Measurements from ENCODE around the gene SEMA6A.

The SEMA6A gene

GRCh38 chr5:116401576-116401975 is 173.0 kb downstream of the SEMA6A start:
- Histone ChIP-seq H3K9me3 (ENCODE audit: control insufficient read depth, low read length) (no peaks in the 10 kb centered on the region), H3K4me3 (ENCODE audit: insufficient read depth in 1 of 2, low read depth in 1 of 2, low read length in 2 of 2) (no peak overlapping the region), H2AFZ (ENCODE audit: low read depth, low read length) (no peak overlapping the region), H3K79me1 (replicated peaks; ENCODE audit: low read length, poor library complexity, severe bottlenecking) (no peaks in the 10 kb centered on the region), H3K4me2 (ENCODE audit: low read length, poor library complexity, severe bottlenecking) (no peak overlapping the region), H3K23ac (ENCODE audit: low read length in 2 of 2) (no peak overlapping the region), H2BK15ac (ENCODE audit: low read depth, poor library complexity, severe bottlenecking) (no peak overlapping the region), H4K8ac (ENCODE audit: low read length) (no peak overlapping the region), H2BK120ac (ENCODE audit: low read depth, low read length) (no peak overlapping the region), H3K18ac (ENCODE audit: low read depth in 1 of 2, low read length in 2 of 2) (no peak overlapping the region), H3K9ac (ENCODE audit: low read length) (no peak overlapping the region), H2BK12ac (ENCODE audit: low read length in 2 of 2) (no peak overlapping the region), H3K14ac (ENCODE audit: low read length in 2 of 2) (no peak overlapping the region), H2AK5ac (ENCODE audit: low read length, severe bottlenecking) (no peak overlapping the region), H3K4me1 (ENCODE audit: control insufficient read depth, insufficient read depth, low read depth, low read length) (no peaks in the 10 kb centered on the region), H3K27ac (ENCODE audit: low read length, poor library complexity, severe bottlenecking) (no peak overlapping the region), H2BK5ac (ENCODE audit: low read depth, low read length, poor library complexity, severe bottlenecking) (no peak overlapping the region), H3K4ac (ENCODE audit: low read depth in 1 of 2, low read length in 2 of 2) (no peak overlapping the region), H3K36me3 (ENCODE audit: control insufficient read depth in 1 of 2, insufficient read depth in 2 of 2, low read depth in 1 of 2, low read length in 2 of 2) (no peaks in the 10 kb centered on the region), H4K91ac (ENCODE audit: low read length) (no peak overlapping the region), H3K27me3 (ENCODE audit: control insufficient read depth in 1 of 2, insufficient read depth in 1 of 2, low read length in 2 of 2) (no peaks in the 10 kb centered on the region)
- no peak for DNase-seq
- 97% methylated on average over 10 of the region's 10 CpGs for WGBS

- Histone ChIP-seq H2AK5ac (ENCODE audit: low read length, severe bottlenecking) (no peak overlapping the region), H2BK5ac (ENCODE audit: low read depth, low read length, poor library complexity, severe bottlenecking) (no peak overlapping the region), H3K23ac (ENCODE audit: low read length in 2 of 2) (no peak overlapping the region), H2BK120ac (ENCODE audit: low read depth, low read length) (no peak overlapping the region), H3K27me3 (ENCODE audit: control insufficient read depth in 1 of 2, insufficient read depth in 1 of 2, low read length in 2 of 2) (no peaks in the 10 kb centered on the region), H3K79me1 (replicated peaks; ENCODE audit: low read length, poor library complexity, severe bottlenecking) (no peaks in the 10 kb centered on the region), H3K4me1 (ENCODE audit: control insufficient read depth, insufficient read depth, low read depth, low read length) (no peaks in the 10 kb centered on the region), H2BK12ac (ENCODE audit: low read length in 2 of 2) (no peak overlapping the region), H3K18ac (ENCODE audit: low read depth in 1 of 2, low read length in 2 of 2) (peak overlapping the region in 1 of 2 experiments; percentile 9), H3K4me2 (ENCODE audit: low read length, poor library complexity, severe bottlenecking) (no peak overlapping the region), H3K36me3 (ENCODE audit: control insufficient read depth in 1 of 2, insufficient read depth in 2 of 2, low read depth in 1 of 2, low read length in 2 of 2) (no peaks in the 10 kb centered on the region), H3K14ac (ENCODE audit: low read length in 2 of 2) (peak overlapping the region in 1 of 2 experiments; percentile 53), H2AFZ (ENCODE audit: low read depth, low read length) (no peak overlapping the region), H3K9me3 (ENCODE audit: control insufficient read depth, low read length) (no peaks in the 10 kb centered on the region), H3K27ac (ENCODE audit: low read length, poor library complexity, severe bottlenecking) (no peak overlapping the region), H3K4ac (ENCODE audit: low read depth in 1 of 2, low read length in 2 of 2) (no peak overlapping the region), H2BK15ac (ENCODE audit: low read depth, poor library complexity, severe bottlenecking) (no peak overlapping the region), H3K4me3 (ENCODE audit: insufficient read depth in 1 of 2, low read depth in 1 of 2, low read length in 2 of 2) (no peak overlapping the region), H4K8ac (ENCODE audit: low read length) (no peak overlapping the region), H3K9ac (ENCODE audit: low read length) (no peak overlapping the region), H4K91ac (ENCODE audit: low read length) (peak overlapping the region; percentile 28)
- WGBS: 75% methylated on average over 2 of the region's 2 CpGs
- no peak for DNase-seq
Observed at GRCh38 chr5:116396476-116397099, 178.0 kb downstream of the SEMA6A start.

GRCh38 chr5:116395631-116396203 is 178.9 kb downstream of the SEMA6A start:
- no peak for DNase-seq
- no peak overlapping the region for H2AK5ac ChIP-seq (ENCODE audit: low read length, severe bottlenecking)
- H3K4ac ChIP-seq (ENCODE audit: low read depth in 1 of 2, low read length in 2 of 2): no peak overlapping the region

GRCh38 chr5:116395226-116395625 is 179.4 kb downstream of the SEMA6A start:
- H3K4me3 ChIP-seq (ENCODE audit: insufficient read depth in 1 of 2, low read depth in 1 of 2, low read length in 2 of 2): no peak overlapping the region
- peak overlapping the region in 1 of 2 experiments; percentile 44 for H3K14ac ChIP-seq (ENCODE audit: low read length in 2 of 2)
- H3K9ac ChIP-seq (ENCODE audit: low read length): no peak overlapping the region
- 83% methylated on average over 7 of the region's 9 CpGs for WGBS
- no peak overlapping the region for H4K91ac ChIP-seq (ENCODE audit: low read length)
- H2BK15ac ChIP-seq (ENCODE audit: low read depth, poor library complexity, severe bottlenecking): no peak overlapping the region
- H3K4ac ChIP-seq (ENCODE audit: low read depth in 1 of 2, low read length in 2 of 2): no peak overlapping the region
- H3K36me3 ChIP-seq (ENCODE audit: control insufficient read depth in 1 of 2, insufficient read depth in 2 of 2, low read depth in 1 of 2, low read length in 2 of 2): no peaks in the 10 kb centered on the region
- no peak overlapping the region for H2BK120ac ChIP-seq (ENCODE audit: low read depth, low read length)
- no peak overlapping the region for H3K4me2 ChIP-seq (ENCODE audit: low read length, poor library complexity, severe bottlenecking)
- no peaks in the 10 kb centered on the region for H3K9me3 ChIP-seq (ENCODE audit: control insufficient read depth, low read length)
- no peaks in the 10 kb centered on the region for H3K79me1 ChIP-seq (replicated peaks; ENCODE audit: low read length, poor library complexity, severe bottlenecking)
- no peak overlapping the region for H3K18ac ChIP-seq (ENCODE audit: low read depth in 1 of 2, low read length in 2 of 2)
- H2BK12ac ChIP-seq (ENCODE audit: low read length in 2 of 2): no peak overlapping the region
- H2BK5ac ChIP-seq (ENCODE audit: low read depth, low read length, poor library complexity, severe bottlenecking): no peak overlapping the region
- H3K23ac ChIP-seq (ENCODE audit: low read length in 2 of 2): peak overlapping the region in 1 of 2 experiments; percentile 77
- H3K4me1 ChIP-seq (ENCODE audit: control insufficient read depth, insufficient read depth, low read depth, low read length): no peaks in the 10 kb centered on the region
- H2AFZ ChIP-seq (ENCODE audit: low read depth, low read length): no peak overlapping the region
- DNase-seq: no peak
- H2AK5ac ChIP-seq (ENCODE audit: low read length, severe bottlenecking): no peak overlapping the region
- H3K27me3 ChIP-seq (ENCODE audit: control insufficient read depth in 1 of 2, insufficient read depth in 1 of 2, low read length in 2 of 2): no peaks in the 10 kb centered on the region
- no peak overlapping the region for H3K27ac ChIP-seq (ENCODE audit: low read length, poor library complexity, severe bottlenecking)
- H4K8ac ChIP-seq (ENCODE audit: low read length): no peak overlapping the region

More at GRCh38 chr5:116395631-116396203, 178.9 kb downstream of the SEMA6A start:
- Histone ChIP-seq H3K18ac (ENCODE audit: low read depth in 1 of 2, low read length in 2 of 2) (no peak overlapping the region), H3K9me3 (ENCODE audit: control insufficient read depth, low read length) (no peaks in the 10 kb centered on the region), H3K27me3 (ENCODE audit: control insufficient read depth in 1 of 2, insufficient read depth in 1 of 2, low read length in 2 of 2) (no peaks in the 10 kb centered on the region), H3K4me2 (ENCODE audit: low read length, poor library complexity, severe bottlenecking) (no peak overlapping the region), H2BK120ac (ENCODE audit: low read depth, low read length) (no peak overlapping the region), H3K23ac (ENCODE audit: low read length in 2 of 2) (no peak overlapping the region), H2BK5ac (ENCODE audit: low read depth, low read length, poor library complexity, severe bottlenecking) (no peak overlapping the region), H4K8ac (ENCODE audit: low read length) (no peak overlapping the region), H3K27ac (ENCODE audit: low read length, poor library complexity, severe bottlenecking) (no peak overlapping the region), H3K4me3 (ENCODE audit: insufficient read depth in 1 of 2, low read depth in 1 of 2, low read length in 2 of 2) (no peak overlapping the region), H4K91ac (ENCODE audit: low read length) (no peak overlapping the region), H3K14ac (ENCODE audit: low read length in 2 of 2) (no peak overlapping the region), H3K9ac (ENCODE audit: low read length) (no peak overlapping the region), H2BK12ac (ENCODE audit: low read length in 2 of 2) (no peak overlapping the region), H3K4me1 (ENCODE audit: control insufficient read depth, insufficient read depth, low read depth, low read length) (no peaks in the 10 kb centered on the region), H3K79me1 (replicated peaks; ENCODE audit: low read length, poor library complexity, severe bottlenecking) (no peaks in the 10 kb centered on the region), H2BK15ac (ENCODE audit: low read depth, poor library complexity, severe bottlenecking) (no peak overlapping the region), H3K36me3 (ENCODE audit: control insufficient read depth in 1 of 2, insufficient read depth in 2 of 2, low read depth in 1 of 2, low read length in 2 of 2) (no peaks in the 10 kb centered on the region), H2AFZ (ENCODE audit: low read depth, low read length) (no peak overlapping the region)
- 55% methylated on average over 4 of the region's 4 CpGs for WGBS
